ENCODE data around the gene OR51B4.
"Not testable (repeated sequence)": the region's sequence is repeated elsewhere in the genome, so short reads cannot be mapped to it uniquely, and the experiment has no call there.

Gene OR51B4

DNA sequence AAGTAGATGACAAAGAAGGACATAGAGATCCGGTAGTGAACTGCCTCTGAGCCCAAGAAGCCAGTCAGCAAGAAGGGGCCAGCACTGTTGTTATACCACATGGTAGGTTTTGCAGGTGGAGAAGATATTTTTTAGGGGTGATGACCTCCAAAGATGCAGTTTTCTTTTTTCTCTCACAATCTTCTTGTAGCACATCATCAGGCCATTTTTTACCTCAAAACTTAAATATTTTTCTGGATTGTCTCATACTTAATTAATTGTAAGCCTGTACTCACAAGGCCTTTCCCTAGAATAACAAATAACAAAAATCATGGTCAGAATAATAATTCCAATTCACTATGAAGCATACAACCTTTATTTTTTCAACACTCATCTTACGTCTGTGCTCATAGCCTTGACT is at the start of gene OR51B4:
Gene OR51B4, minus strand, starts transcription at position 101 of the 400 bp plus-strand sequence. Its CDS starts 0 bp downstream, at position 101.
- no peak for DNase-seq

GRCh38 chr11:5351208-5351607 is 49.5 kb upstream of the OR51B4 start, which contains the start of gene OR51B6:
OR51B6 (plus strand) TSS chr11:5351508; CDS start chr11:5351508, 0 bp downstream.
- DNase-seq, result no peak

DNA sequence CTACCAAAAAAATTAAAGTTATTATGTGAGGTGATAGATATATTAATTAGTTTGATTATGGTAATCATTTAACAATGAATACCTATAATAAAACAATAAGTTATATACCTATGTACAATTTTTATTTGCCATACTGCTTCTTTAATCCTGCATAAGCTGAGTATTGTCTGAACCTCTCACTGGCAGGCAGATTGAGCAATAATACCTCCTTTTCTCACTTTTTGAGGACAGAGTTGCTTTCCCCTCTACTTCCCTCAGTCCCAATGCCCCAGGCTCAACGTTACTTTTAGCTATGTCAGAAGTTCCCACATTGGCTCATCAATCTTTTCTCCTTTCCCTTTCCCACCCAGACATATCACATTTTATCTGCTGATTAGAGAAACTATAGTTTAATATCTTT is 47.8 kb upstream of the OR51B4 start:
- no peak for DNase-seq

DNA sequence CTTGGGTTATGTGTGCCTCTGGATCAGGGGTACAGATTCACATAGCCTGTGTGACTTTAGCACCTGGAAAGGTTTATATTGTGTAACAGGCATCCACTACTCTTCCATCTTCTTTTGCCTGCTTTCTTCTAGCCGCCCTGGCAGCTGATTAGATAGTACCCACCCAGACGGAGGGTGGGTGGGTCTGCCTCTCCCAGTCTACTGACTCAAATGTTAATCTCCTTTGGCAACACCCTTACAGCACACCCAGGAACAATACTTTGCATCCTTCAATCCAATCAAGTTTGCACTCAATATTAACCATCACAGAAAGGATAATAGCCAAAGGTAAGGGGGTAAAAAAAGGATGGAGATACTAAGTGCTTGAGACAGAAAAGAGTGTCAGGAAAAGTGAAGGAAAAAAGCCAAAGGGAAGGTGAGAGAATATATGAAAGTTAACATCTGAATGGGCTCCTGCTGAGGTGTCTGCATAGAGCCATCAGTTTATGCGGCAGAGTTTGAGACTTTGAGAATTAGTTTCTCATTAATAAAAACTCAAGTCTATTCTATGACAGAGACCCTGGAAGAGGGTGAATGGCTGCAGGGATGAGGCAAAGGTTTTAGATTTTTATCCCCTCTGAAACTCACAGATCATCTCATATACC is 46.9 kb upstream of the OR51B4 start:
- no peak for DNase-seq

DNA sequence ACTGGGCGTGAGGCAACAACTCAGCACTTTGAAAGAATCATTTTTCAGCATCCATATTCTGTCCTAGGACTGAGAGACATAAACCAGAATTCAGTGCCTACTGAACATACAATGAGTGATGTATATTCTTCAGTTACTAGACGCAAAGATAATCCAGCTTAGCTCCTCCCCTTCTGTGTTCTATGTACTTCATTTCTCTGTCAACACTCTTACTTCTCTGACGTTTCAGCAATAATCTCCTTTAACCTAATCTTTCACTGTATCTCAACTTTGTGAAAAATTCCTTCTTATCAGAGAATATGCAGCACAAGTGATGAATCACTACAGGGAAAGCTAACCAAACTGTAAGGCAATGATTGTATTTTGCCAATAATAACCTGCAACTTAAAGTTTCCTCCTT is 44.1 kb upstream of the OR51B4 start:
- DNase-seq, result no peak

- no peak for DNase-seq
These were observed 42.0 kb upstream of the OR51B4 start, which contains the start of gene OR51B5 for GRCh38 chr11:5343474-5344335. OR51B5 (minus strand) TSS chr11:5343524; CDS start chr11:5343524, 0 bp downstream.

- DNase-seq, result no peak
These were observed 38.1 kb upstream of the OR51B4 start for GRCh38 chr11:5339771-5340322.

DNA sequence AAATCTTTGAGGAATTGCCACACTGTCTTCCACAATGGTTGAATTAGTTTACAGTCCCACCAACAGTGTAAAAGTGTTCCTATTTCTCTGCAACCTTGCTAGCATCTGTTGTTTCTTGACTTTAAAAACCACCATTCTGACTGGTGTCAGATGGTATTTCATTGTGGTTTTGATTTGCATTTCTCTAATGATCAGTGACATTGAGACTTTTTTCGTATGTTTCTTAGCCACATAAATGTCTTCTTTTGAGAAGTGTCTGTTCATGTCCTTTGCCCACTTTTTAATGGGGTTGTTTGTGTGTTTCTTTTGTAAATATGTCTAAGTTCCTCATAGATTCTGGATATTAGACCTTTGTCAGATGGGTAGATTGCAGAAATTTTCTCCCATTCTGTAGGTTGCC is 35.5 kb upstream of the OR51B4 start:
- not testable (repeated sequence) for DNase-seq

- no peak for DNase-seq
These were observed 34.6 kb upstream of the OR51B4 start for GRCh38 chr11:5336331-5336730.

DNA sequence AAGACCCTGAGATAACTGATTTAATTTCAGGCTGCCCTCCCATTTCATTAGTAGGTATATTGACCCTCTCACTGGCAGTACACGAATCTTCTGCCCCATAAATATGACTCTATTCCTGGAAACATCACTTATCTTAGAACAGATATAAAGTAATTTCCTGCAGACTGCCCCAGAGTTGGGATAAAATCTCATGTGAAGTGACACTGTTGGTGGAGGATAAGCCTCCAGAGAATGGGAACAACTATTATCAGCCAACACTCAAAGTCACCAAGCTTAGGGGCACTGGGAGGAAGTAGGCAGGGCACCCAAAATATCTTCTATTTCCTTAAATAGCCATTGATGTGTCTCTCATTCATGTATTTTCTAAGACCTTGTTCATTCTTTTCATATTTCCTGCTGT is 33.4 kb upstream of the OR51B4 start:
- DNase-seq, result no peak

DNA sequence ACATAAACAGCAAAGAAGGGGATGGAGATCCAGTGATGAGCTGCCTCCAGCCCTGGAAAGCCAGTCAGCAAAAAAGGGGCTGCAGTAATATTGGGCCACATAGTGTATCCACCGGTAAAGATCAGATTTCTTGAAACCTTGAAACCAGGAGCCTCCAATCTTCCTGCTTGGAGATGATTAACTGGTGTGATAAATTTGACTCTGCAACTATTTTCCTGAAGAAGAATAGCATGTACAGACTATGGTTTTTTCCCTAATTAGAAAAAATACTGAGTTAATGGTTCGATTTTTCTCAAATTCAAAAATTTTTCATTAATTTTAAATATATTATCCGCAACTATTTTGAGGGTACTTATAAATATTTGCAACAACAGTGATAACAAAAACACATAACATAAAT is 22.5 kb upstream of the OR51B4 start, which contains the start of gene OR51B2:
Gene OR51B2, minus strand, starts transcription at position 101 of the 400 bp plus-strand sequence. Its CDS starts 0 bp downstream, at position 101.
- no peak for DNase-seq

- DNase-seq, result no peak
These were observed 15.5 kb upstream of the OR51B4 start for GRCh38 chr11:5317292-5317691.

GRCh38 chr11:5313326-5314023 is 11.7 kb upstream of the OR51B4 start:
- not testable (repeated sequence) for DNase-seq

DNA sequence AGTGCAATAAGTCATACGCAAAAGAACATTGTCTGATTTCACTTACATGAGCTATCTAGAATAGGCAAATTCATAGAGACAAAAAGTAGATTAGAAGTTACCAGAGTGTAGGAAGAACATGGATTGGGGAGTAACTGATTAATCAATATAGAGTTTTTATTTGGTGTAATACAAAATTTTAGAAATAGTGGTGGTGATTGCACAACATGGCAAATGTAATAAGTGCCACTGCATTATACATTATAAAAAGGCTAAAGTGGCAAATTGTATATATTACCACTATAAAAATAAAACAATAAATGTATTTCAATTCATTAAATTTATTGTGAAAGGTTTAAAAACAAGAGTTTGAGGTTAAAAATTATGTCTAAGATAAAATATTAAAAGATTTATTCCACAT is 8.7 kb upstream of the OR51B4 start:
- no peak for DNase-seq

- no peak for DNase-seq
These were observed 5.7 kb upstream of the OR51B4 start for GRCh38 chr11:5307256-5308019.

GRCh38 chr11:5304046-5304445 is 2.3 kb upstream of the OR51B4 start:
- no peak for DNase-seq

DNA sequence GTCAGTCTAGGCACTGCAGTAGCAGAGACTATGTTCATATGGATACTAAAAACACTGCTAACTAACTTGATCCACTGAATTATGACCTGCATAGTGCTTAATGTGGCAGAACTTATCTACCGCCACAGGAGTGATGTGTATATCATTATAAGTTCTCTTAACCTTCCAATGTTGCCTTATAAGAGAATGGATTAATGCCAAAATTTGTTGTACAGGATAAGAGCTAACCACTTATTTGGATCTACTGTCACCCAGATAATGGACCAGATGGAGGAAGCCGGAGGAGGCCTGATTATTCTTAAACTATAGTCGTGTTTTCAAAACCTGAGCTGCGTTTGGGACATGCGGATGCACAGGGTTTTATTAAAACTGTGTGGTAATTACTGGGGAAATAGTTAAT is 1.9 kb upstream of the OR51B4 start:
- DNase-seq, result no peak

- no peak for DNase-seq
These were observed 1.5 kb downstream of the OR51B4 start for GRCh38 chr11:5300251-5300650.

GRCh38 chr11:5298451-5298850 is 3.3 kb downstream of the OR51B4 start:
- no peak for DNase-seq

- no peak for DNase-seq
These were observed 3.9 kb downstream of the OR51B4 start for GRCh38 chr11:5297721-5298323.

DNA sequence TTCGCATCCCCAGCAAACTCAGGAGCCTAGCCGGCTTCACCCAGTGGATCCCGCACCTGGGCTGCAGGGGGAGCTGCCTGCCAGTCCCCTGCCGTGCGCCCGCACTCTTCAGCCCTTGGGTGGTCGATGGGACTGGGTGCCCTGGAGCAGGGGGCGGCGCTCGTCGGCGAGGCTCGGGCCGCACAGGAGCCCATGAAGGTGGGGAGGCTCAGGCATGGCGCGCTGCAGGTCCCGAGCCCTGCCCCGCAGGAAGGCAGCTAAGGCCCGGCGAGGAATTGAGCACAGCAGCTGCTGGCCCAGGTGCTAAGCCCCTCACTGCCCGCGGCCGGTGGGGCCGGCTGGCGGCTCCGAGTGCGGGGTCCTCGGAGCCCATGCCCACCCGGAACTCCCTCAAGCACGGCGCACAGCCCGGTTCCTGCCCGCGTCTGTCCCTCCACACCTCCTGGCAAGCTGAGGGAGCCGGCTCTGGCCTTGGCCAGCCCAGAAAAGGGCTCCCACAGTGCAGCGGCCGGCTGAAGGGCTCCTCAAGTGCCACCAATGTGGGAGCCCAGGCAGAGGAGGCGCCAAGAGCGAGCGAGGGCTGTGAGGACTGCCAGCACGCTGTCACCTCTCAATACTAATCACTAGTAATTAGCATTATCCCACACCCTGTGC is 7.3 kb downstream of the OR51B4 start:
- not testable (repeated sequence) for DNase-seq

All from NCI-H1048 (cell line).